HG03280 (cell line): ENCODE measurements around the gene NTRK2.

Source experiments
- ATAC-seq: cut with Tn5 transposase; IDR thresholded peaks from one replicate; pipeline ENCODE4 v1.9.1; 2021; ENCODE audit warnings: mild to moderate bottlenecking, moderate library complexity; ENCODE audit not compliant: unreplicated experiment

The NTRK2 gene

GRCh38 chr9:84669288-84670137, at the start of gene NTRK2:
NTRK2 (plus strand) TSS chr9:84669729; CDS start chr9:84670749, 1,020 bp downstream.
- no peak for ATAC-seq

- no peak for ATAC-seq
These were observed 49.2 kb upstream of the NTRK2 start for GRCh38 chr9:84620338-84620737.

DNA sequence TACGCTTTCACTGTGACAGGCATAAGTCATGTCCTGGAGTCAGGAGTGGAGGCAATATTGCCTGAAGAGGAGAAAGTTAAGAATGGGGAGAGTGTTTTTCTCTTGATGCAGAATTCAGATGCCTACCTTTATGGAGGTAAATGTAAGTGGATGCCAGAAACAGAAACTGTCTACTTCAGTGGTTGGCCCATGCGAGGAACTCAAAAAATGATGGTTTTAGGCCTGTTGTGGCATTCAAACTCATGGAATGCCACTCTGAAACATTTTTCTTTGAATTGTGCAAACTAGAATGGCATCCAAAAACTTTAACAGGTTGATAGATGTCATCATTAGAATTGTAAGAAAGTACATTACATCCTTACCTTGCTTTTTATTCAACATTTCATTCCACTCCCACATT, 47.7 kb upstream of the NTRK2 start:
- ATAC-seq = no peak

- no peak for ATAC-seq
These were observed 46.5 kb upstream of the NTRK2 start for GRCh38 chr9:84622981-84623380.

GRCh38 chr9:84636436-84636835, 33.1 kb upstream of the NTRK2 start:
- no peak for ATAC-seq

DNA sequence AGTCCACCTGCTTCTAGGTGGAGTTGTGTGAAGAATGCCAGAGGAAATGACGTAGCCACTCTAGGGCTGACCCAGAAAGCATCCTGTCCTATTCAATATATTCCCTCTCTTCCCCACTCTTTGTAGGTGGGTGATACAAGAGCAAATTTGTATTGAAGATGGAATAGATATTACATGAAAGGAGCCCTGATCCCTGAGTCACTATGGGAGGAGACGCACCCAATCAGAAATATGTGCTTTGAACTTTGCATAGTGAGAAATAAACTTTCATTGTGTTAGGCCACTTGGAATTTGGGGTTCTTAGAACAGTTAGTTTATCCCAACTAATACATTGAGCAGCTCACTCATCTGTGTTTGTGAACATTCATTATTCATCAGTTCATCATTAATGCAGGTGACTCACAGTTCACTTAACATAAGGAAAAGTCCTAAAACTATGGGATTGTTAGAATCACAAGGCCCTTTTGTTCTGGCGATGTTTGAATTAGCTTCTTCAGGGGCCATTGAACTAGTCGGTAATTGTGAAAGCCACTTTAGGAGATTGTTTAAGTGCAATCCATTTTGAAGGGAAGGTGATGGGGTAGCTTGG, 26.9 kb upstream of the NTRK2 start:
- ATAC-seq = no peak

DNA sequence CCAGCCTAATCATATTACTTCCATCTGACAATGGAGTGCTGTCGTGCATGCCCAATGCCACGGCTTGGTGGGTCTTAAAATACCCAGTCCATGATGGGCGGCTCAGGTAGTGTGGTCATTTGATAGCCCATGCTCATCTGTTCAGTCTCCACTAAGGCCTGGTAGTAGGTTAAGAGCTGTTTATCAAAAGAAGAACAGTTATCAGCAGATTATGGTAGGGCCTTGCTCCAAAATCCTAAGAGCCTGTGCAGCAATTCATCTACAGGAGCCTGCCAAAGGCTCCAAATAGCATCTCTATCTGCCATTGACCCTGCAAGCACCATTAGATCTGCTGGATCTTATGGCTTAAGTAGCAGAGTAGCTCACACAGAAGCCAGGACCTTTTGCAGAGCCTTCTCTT, 21.8 kb upstream of the NTRK2 start:
- ATAC-seq = no peak

- no peak for ATAC-seq
These were observed 16.9 kb upstream of the NTRK2 start for GRCh38 chr9:84652496-84653120.

GRCh38 chr9:84655447-84655846, 14.1 kb upstream of the NTRK2 start:
- ATAC-seq = no peak

DNA sequence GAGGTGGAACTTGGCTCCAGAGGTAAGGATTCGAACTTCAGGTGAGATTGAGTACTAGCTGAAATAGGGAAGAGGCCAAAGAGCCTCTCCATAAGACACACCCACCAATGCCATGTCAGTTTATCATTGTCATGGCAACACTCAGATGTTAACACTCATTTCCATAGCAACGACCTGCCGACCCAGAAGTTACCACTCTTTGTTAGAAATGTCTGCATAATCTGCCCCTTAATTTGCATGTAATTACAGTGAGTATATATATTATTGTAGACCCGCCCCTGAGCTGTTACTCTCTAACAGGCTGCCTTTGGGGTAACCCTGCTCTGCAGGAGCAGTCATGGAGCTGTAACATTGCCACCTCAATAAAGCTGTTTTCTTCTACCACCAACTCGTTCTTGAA, 10.2 kb upstream of the NTRK2 start:
- no peak for ATAC-seq

DNA sequence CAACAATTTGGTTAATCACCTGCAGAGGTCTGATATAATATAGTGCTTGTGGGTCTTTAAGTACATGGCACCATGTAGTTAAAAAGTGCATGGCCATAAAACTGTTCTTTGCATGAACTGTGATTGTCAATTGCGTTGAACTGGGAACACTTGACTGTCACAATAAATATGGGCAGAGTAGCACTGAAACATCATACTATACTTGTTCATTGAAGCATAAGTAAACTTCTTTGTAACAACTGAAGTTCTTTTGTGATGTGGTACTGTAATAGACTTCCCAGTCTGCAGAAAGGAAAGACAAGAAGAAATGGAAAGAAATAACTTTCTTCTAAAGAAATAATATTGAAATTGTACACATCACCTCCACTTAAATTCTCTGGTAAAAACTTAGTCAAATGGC, 9.8 kb upstream of the NTRK2 start:
- no peak for ATAC-seq

GRCh38 chr9:84667571-84668195, 1.8 kb upstream of the NTRK2 start:
- no peak for ATAC-seq

DNA sequence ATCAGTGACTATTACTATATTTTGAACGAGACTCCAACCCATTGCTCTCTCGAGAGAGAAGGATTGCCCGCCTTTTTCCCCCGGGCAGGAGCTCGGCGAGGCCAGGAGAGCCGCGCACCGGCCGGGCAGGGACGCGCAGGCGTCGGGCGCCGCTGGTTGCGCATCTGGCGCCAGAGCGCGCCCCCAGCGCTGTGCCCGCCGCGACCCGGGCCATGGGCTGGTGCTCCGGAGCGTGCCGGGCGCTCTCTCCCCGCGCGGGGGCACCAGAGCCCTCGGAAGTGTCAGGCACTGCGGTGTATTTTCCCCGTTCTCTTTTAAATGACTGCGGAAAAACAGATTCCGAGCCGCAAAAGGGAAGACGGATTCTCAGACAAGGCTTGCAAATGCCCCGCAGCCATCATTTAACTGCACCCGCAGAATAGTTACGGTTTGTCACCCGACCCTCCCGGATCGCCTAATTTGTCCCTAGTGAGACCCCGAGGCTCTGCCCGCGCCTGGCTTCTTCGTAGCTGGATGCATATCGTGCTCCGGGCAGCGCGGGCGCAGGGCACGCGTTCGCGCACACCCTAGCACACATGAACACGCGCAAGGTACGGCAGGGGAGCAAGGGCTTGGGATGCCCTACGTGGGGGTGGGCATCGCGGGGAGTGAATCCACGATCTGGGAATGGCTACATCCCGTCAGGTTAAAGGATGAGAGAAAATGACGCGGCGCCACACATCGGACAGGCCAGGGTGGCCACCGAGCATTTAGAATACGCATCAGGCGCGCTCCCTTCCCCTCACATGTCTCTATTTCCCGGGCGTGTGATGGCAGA, 1.1 kb upstream of the NTRK2 start:
- peak; percentile 70 for ATAC-seq

GRCh38 chr9:84669013-84669287, 579 bp upstream of the NTRK2 start:
- ATAC-seq = no peak

DNA sequence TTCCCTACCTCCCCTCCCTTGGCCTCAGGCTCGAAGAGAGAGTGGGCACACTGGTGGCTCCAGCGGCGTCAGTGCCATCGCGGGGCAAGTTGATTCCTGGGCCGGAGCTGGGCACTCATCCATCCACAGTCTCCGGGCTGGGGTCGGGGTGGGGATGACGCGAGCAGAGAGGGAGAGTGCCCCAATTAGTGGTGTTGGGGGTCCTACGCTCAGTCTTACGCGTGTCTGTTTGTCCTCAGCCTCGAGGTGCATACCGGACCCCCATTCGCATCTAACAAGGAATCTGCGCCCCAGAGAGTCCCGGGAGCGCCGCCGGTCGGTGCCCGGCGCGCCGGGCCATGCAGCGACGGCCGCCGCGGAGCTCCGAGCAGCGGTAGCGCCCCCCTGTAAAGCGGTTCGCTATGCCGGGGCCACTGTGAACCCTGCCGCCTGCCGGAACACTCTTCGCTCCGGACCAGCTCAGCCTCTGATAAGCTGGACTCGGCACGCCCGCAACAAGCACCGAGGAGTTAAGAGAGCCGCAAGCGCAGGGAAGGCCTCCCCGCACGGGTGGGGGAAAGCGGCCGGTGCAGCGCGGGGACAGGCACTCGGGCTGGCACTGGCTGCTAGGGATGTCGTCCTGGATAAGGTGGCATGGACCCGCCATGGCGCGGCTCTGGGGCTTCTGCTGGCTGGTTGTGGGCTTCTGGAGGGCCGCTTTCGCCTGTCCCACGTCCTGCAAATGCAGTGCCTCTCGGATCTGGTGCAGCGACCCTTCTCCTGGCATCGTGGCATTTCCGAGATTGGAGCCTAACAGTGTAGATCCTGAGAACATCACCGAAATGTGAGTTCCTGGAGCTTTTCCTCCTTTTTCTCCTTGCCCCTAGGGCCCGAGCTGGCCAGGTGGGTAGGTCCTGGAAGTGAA, 861 bp downstream of the NTRK2 start:
- ATAC-seq = no peak

- no peak for ATAC-seq
These were observed 2.3 kb downstream of the NTRK2 start for GRCh38 chr9:84671586-84672521.

DNA sequence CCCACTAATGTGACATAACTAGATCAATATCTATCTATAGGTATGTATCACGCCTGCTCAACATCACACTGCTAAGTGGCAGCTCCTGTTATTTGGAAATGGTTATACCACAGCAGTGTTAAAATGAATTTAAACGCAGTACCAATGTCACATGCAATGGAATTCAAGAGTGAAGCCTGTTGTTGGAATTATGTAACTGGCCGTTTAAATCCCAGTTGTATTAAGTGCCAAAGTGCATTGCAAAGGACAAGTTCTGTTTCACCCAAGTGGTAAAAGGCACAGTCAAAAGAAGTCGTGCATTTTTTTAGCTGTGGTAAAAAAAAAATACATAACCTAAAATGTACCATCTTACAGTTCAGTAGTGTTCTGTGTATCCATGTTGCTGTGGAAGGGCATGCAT, 4.3 kb downstream of the NTRK2 start:
- ATAC-seq = no peak

- ATAC-seq = no peak
These were observed 7.6 kb downstream of the NTRK2 start for GRCh38 chr9:84677080-84677479.

DNA sequence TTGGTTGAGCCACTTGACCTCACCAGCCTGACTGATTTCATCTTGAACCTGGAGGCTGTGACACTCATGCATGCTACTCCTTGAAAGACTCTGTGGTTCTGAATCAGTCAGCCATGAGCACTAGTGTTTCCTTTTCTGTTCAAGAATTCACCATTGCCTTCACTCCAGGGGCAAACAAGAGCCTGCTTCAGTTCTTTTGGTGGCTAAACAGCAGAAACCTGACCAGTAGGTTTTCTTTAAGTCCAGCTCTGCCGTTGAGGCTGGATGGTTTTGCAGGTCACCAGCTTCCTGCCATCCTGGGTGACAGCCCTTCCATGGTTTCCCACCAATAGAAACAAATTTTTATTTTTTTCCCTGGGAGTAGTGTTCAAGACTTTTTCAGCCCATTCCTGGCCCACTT, 10.0 kb downstream of the NTRK2 start:
- no peak for ATAC-seq
